Memory B cell (primary cell): ENCODE measurements around the gene GRK1.
A peak's percentile ranks its signal among the peaks of the same experiment; 100 is the strongest.
"Not testable (repeated sequence)": the region's sequence is repeated elsewhere in the genome, so short reads cannot be mapped to it uniquely, and the experiment has no call there.

ENCODE experiments used
- ATAC-seq: fragments of 150-1000 bp; cut with Tn5 transposase; 2 replicates; pipeline ENCODE4 v1.10.0; 2021; ENCODE audit warnings: low read depth, mild to moderate bottlenecking, moderate library complexity
- DNase-seq, 2 donors: peaks; one replicate each; pipeline ENCODE4 v3.0.0; 2022; ENCODE audit warnings: low spot score in 2 of 2
- H3K27ac Mint-ChIP-seq: one replicate; pipeline ENCODE4 v1.8.0; 2022; ENCODE audit warnings: mild to moderate bottlenecking, moderate library complexity, mixed read lengths
- H3K27me3 Mint-ChIP-seq: one replicate; pipeline ENCODE4 v1.8.0; 2022; ENCODE audit warnings: mixed read lengths
- H3K36me3 Mint-ChIP-seq: one replicate; pipeline ENCODE4 v1.8.0; 2022; ENCODE audit warnings: mild to moderate bottlenecking, mixed read lengths
- H3K4me1 Mint-ChIP-seq: one replicate; pipeline ENCODE4 v1.8.0; 2022; ENCODE audit warnings: mixed read lengths
- H3K4me3 Mint-ChIP-seq: one replicate; pipeline ENCODE4 v1.8.0; 2022; ENCODE audit warnings: mild to moderate bottlenecking, moderate library complexity, mixed read lengths
- H3K9me3 Mint-ChIP-seq: one replicate; pipeline ENCODE4 v1.8.0; 2022; ENCODE audit warnings: mixed read lengths

The GRK1 gene

GRCh38 chr13:113742000-113742441 is 75.0 kb downstream of the GRK1 start:
- H3K27me3 Mint-ChIP-seq, result peaks cover 23% of the 10 kb centered on the region
- H3K4me1 Mint-ChIP-seq, result peaks cover 3% of the 10 kb centered on the region
- no peaks in the 10 kb centered on the region for H3K9me3 Mint-ChIP-seq
- DNase-seq (no peak), ATAC-seq (peak; percentile 49)
- no peak overlapping the region for H3K27ac Mint-ChIP-seq
- peaks cover 2% of the 10 kb centered on the region for H3K36me3 Mint-ChIP-seq
- H3K4me3 Mint-ChIP-seq, result no peak overlapping the region

GRCh38 chr13:113742445-113743120 is 75.6 kb downstream of the GRK1 start:
- no peak overlapping the region for H3K4me3 Mint-ChIP-seq
- ATAC-seq, result no peak
- peaks cover 23% of the 10 kb centered on the region for H3K27me3 Mint-ChIP-seq
- no peak overlapping the region for H3K27ac Mint-ChIP-seq
- DNase-seq, result no peak
- H3K4me1 Mint-ChIP-seq, result peaks cover 3% of the 10 kb centered on the region
- no peaks in the 10 kb centered on the region for H3K9me3 Mint-ChIP-seq
- peaks cover 2% of the 10 kb centered on the region for H3K36me3 Mint-ChIP-seq

- DNase-seq (no peak), ATAC-seq (no peak)
- no peaks in the 10 kb centered on the region for H3K9me3 Mint-ChIP-seq
- peaks cover 20% of the 10 kb centered on the region for H3K27me3 Mint-ChIP-seq
- H3K36me3 Mint-ChIP-seq, result no peaks in the 10 kb centered on the region
- H3K4me1 Mint-ChIP-seq, result peaks cover 3% of the 10 kb centered on the region
- H3K4me3 Mint-ChIP-seq, result no peak overlapping the region
- H3K27ac Mint-ChIP-seq, result no peak overlapping the region
Observed at GRCh38 chr13:113743366-113744195, 76.6 kb downstream of the GRK1 start.

GRCh38 chr13:113744197-113745000 is 77.4 kb downstream of the GRK1 start:
- Mint-ChIP-seq H3K27me3 (peaks cover 20% of the 10 kb centered on the region), H3K4me3 (no peak overlapping the region), H3K27ac (no peak overlapping the region), H3K4me1 (peaks cover 3% of the 10 kb centered on the region), H3K9me3 (no peaks in the 10 kb centered on the region), H3K36me3 (no peaks in the 10 kb centered on the region)
- ATAC-seq (no peak), DNase-seq (no peak)

- Mint-ChIP-seq H3K27ac (no peak overlapping the region), H3K4me1 (peaks cover 3% of the 10 kb centered on the region), H3K27me3 (peaks cover 14% of the 10 kb centered on the region), H3K36me3 (no peaks in the 10 kb centered on the region), H3K9me3 (no peaks in the 10 kb centered on the region), H3K4me3 (no peak overlapping the region)
- DNase-seq (no peak), ATAC-seq (no peak)
Observed at GRCh38 chr13:113745059-113745458, 78.0 kb downstream of the GRK1 start.

- ATAC-seq, DNase-seq, H3K36me3 Mint-ChIP-seq, H3K4me1 Mint-ChIP-seq, H3K9me3 Mint-ChIP-seq, H3K4me3 Mint-ChIP-seq, H3K27ac Mint-ChIP-seq: not testable (repeated sequence)
- peaks cover 10% of the 10 kb centered on the region for H3K27me3 Mint-ChIP-seq
Observed at GRCh38 chr13:113745500-113746142, 78.6 kb downstream of the GRK1 start.

GRCh38 chr13:113746143-113746525 is 79.1 kb downstream of the GRK1 start:
- H3K27me3 Mint-ChIP-seq, result peaks cover 8% of the 10 kb centered on the region
- no peak overlapping the region for H3K27ac Mint-ChIP-seq
- no peak overlapping the region for H3K4me3 Mint-ChIP-seq
- peaks cover 6% of the 10 kb centered on the region for H3K4me1 Mint-ChIP-seq
- ATAC-seq (no peak), DNase-seq (no peak)
- peaks cover 1% of the 10 kb centered on the region for H3K9me3 Mint-ChIP-seq
- no peaks in the 10 kb centered on the region for H3K36me3 Mint-ChIP-seq

GRCh38 chr13:113746671-113747070 is 79.7 kb downstream of the GRK1 start:
- H3K36me3 Mint-ChIP-seq, result no peaks in the 10 kb centered on the region
- no peak overlapping the region for H3K27ac Mint-ChIP-seq

GRCh38 chr13:113747291-113747833 is 80.3 kb downstream of the GRK1 start:
- H3K4me1 Mint-ChIP-seq, result peaks cover 3% of the 10 kb centered on the region
- H3K9me3 Mint-ChIP-seq, result peaks cover 1% of the 10 kb centered on the region
- H3K27ac Mint-ChIP-seq, result no peak overlapping the region
- DNase-seq, result no peak
- H3K27me3 Mint-ChIP-seq, result peaks cover 8% of the 10 kb centered on the region
- ATAC-seq, result no peak
- no peaks in the 10 kb centered on the region for H3K36me3 Mint-ChIP-seq
- H3K4me3 Mint-ChIP-seq, result no peak overlapping the region

More at GRCh38 chr13:113746671-113747070, 79.7 kb downstream of the GRK1 start:
- H3K4me3 Mint-ChIP-seq, result no peak overlapping the region
- H3K4me1 Mint-ChIP-seq, result peaks cover 3% of the 10 kb centered on the region
- H3K27me3 Mint-ChIP-seq, result peaks cover 8% of the 10 kb centered on the region
- ATAC-seq, result no peak
- no peak for DNase-seq
- peaks cover 1% of the 10 kb centered on the region for H3K9me3 Mint-ChIP-seq

GRCh38 chr13:113748101-113748861 is 81.3 kb downstream of the GRK1 start:
- Mint-ChIP-seq H3K9me3 (peaks cover 1% of the 10 kb centered on the region), H3K4me1 (peaks cover 3% of the 10 kb centered on the region), H3K27me3 (peaks cover 6% of the 10 kb centered on the region), H3K36me3 (no peaks in the 10 kb centered on the region), H3K27ac (no peak overlapping the region), H3K4me3 (no peak overlapping the region)
- DNase-seq (no peak), ATAC-seq (no peak)

- H3K36me3 Mint-ChIP-seq, result no peaks in the 10 kb centered on the region
- no peak overlapping the region for H3K4me3 Mint-ChIP-seq
- H3K4me1 Mint-ChIP-seq, result peaks cover 3% of the 10 kb centered on the region
- ATAC-seq (no peak), DNase-seq (no peak)
- peaks cover 4% of the 10 kb centered on the region for H3K27me3 Mint-ChIP-seq
- H3K27ac Mint-ChIP-seq, result no peak overlapping the region
- peaks cover 1% of the 10 kb centered on the region for H3K9me3 Mint-ChIP-seq
Observed at GRCh38 chr13:113748862-113749451, 81.9 kb downstream of the GRK1 start.

- Mint-ChIP-seq H3K27me3 (peaks cover 4% of the 10 kb centered on the region), H3K4me1 (peaks cover 3% of the 10 kb centered on the region), H3K9me3 (peaks cover 1% of the 10 kb centered on the region), H3K4me3 (no peak overlapping the region), H3K27ac (no peak overlapping the region), H3K36me3 (no peaks in the 10 kb centered on the region)
- ATAC-seq (no peak), DNase-seq (no peak)
Observed at GRCh38 chr13:113749507-113749906, 82.5 kb downstream of the GRK1 start.
